HG03135 (cell line): Measurements from ENCODE around the gene P2RY2.

Source experiments
- ATAC-seq: cut with Tn5 transposase; IDR thresholded peaks from one replicate; pipeline ENCODE4 v1.9.1; 2021; ENCODE audit warnings: mild to moderate bottlenecking, moderate library complexity; ENCODE audit not compliant: unreplicated experiment

Gene P2RY2

GRCh38 chr11:73241300-73241699 is 23.2 kb downstream of the P2RY2 start:
- ATAC-seq = no peak

DNA sequence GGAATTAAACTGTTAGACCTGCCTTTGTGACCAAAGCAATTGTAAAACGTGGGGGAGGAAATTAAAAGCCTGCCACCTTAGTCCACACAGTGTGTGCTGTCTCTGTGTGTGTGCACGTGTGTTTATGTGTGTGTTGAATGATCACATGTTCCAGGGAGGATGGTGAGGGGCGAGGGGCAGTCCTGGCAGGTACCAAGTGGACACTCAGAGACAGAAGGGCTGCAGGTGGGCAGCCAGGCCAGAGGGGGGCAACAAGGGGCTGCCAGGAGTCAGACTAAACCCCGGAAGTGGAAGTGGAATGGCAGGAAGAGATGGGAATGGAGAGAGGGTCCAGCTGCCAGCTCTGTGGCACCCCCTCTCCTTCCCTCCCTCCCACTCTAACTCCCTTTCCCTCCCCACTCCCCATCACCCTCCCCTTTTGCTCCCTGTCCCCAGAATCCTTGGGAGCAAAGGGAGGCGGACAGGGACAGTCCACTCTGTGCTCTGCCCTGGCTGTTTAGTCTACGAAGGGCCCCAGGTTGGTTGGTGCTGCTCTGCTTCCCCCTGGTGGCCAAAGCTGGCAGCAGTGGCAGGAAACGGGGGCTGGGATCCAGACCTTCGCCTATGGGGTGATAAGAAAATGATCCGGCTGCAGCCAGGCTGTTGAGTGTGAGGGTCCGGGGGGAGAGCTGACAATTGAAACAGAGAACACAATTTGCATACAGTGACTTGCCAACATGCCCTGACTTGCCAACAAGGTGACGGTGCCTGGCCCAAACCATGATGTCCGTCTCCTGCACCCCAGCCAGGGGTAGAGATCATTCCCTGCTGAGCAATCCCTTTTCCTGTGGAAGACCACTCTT is 24.4 kb downstream of the P2RY2 start:
- no peak for ATAC-seq

GRCh38 chr11:73243093-73243485 is 25.0 kb downstream of the P2RY2 start:
- no peak for ATAC-seq

DNA sequence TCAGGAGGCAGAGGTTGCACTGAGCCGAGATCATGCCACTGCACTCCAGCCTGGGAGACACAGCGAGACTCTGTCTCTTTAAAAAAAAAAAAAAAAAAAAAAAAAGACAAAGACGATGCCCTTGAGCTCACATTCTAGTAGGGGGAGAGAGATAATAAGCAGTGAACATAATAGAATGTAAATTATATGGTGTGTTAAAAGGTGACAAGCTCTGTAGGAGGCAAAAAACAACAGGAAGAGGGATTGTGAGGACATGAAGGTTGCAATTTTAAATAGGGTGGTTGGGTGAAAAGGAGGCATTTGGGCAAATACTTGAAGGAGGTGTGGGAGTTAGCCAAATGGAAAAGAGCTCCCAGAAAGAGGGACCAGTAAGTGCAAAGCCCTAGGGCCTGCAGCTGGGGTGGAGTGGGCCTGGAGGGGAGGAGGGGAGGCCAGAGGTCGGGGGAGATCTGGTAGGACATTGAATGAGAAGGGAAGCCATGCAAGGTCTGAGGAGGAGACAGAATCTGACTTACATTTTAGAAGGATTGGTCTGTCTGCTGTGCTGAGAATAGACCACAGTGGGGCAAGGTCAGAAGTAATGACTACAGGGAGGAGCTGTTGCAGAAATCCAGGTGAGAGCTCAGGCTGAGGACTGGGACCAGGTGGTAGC is 26.6 kb downstream of the P2RY2 start:
- ATAC-seq = no peak

GRCh38 chr11:73245461-73245860 is 27.4 kb downstream of the P2RY2 start:
- ATAC-seq = no peak

DNA sequence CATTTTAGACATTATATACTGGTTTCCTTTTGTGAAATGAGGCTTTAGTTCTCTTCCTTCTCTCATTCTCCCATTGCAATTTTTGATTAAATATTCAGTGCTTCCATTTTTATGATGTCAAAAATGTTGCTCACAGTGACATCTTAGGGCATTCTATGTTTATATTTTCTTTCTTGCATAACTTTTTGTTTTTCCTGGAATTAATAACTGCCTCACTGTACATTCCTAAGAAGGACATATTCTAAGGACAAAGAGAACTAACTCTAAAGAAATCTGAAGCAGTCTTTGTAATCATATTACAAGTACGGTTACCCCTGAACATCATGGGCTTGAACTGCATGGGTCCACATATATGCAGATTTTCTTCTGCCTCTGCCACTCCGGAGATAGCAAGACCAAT is 28.2 kb downstream of the P2RY2 start:
- no peak for ATAC-seq

DNA sequence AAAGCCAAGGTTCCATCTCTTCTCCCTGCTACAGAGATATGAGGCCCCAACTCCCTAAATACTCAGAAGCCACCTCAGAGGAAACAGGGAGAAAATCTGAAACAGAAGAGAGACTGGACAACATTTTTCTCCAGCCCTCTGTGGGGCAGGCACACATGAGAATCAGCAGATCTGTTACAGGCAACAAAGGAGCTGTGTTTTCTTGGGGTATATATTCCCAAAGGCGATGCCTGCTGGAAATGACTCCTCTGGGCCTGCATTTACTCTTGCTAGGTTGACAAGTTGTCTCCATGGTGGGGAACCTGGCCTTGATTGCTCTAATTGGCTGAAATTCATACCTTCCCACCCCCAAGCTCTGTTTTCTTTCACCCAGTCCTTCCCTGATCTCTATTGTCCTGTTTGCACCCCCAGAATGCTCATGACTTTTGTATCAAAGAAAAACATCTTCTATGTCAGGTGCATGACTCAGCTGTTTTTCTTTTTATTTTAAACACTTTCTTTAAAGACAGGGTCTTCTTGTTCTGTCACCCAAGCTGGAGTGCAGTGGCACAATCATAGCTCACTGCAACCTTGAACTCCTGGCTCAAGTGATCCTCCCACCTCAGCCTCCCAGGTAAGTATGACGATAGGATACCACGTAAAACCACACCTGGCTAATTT is 30.6 kb downstream of the P2RY2 start:
- no peak for ATAC-seq

DNA sequence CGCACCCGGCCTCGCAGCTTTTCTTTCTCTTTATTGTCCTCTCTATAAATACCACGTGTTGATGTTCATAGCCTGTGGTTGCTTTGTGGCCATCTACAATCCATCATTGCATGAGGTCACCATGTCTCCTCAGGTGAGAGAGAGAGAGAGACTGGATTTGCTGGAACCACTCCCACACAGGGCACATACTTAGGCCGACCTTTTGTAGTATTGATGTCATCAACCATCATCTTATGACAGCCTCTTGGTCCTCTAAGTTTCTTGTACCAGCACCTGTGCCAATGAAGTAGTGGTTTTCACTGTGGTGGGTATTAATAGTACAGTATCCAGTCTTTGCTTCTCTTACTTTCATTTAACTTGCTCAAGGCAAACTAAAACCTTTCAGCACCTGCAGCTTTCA is 31.2 kb downstream of the P2RY2 start:
- no peak for ATAC-seq

DNA sequence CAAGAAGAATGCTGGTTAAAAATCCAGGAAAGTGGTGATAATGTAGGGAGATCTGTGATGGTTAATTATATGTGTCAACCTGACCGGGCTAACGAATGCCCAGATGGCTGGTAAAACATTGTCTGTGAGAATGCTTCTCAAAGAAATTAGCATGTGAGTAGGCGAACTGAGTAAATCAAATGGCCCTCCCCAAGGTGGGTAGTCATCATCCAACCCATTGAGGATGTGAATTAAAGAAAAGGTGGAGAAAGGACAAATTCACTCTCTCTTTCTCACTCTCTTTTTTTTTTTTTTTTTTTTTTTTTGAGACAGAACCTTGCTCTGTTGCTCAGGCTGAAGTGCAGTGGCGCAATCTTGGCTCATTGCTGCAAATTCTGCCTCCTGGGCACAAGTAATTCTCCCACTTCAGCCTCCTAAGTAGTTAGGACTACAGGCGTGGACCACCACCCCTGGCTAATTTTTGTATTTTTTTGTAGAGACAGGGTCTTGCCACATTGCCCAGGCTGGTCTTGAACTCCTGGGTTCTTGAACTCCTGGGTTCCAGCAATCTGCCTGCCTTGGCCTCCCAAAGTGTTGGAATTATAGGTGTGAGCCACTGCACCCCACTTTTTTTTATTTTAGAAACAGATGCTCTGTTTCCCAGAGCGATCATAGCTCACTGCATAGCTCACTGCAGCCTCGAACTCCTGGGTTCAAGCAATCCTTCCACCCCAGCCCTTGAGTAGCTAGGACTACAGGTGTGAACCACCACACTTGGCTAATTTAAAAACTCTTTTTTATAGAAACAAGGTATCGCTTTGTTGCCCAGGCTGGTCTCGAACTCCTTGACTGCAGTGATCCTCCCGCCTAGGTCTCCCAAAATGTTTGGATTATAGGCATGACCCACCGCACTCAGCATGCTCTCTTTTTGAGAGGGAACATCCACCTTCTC is 32.0 kb downstream of the P2RY2 start:
- no peak for ATAC-seq

DNA sequence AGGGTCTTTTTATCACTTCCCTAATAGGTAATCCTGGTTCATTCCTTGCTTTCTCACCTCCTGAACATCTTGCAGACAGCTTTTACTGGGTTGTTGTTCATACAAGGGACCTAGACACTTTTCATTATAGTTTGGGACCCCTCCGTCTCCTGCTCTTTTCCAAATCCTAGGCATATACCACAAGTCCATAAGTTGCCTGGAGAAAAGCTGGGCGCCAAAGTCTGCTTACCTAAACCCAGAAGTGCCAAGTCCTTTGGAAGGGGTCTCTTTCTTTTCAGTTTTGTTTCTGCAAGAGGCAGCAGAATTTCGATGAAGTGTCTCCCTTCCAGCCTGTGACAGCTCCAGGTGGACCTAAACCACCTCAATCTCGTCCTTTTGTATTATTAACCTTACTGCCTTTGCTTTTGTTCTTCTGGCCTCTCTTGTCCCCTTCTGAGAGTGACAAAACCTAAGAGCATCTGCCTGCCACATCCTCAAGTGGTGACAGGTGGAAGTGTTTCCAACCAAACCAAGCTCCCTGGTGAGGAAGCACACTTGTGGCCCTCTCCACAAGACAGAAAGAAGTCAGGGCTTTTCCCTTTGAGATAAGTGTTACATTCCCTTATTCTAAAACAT is 34.6 kb downstream of the P2RY2 start:
- ATAC-seq = no peak

DNA sequence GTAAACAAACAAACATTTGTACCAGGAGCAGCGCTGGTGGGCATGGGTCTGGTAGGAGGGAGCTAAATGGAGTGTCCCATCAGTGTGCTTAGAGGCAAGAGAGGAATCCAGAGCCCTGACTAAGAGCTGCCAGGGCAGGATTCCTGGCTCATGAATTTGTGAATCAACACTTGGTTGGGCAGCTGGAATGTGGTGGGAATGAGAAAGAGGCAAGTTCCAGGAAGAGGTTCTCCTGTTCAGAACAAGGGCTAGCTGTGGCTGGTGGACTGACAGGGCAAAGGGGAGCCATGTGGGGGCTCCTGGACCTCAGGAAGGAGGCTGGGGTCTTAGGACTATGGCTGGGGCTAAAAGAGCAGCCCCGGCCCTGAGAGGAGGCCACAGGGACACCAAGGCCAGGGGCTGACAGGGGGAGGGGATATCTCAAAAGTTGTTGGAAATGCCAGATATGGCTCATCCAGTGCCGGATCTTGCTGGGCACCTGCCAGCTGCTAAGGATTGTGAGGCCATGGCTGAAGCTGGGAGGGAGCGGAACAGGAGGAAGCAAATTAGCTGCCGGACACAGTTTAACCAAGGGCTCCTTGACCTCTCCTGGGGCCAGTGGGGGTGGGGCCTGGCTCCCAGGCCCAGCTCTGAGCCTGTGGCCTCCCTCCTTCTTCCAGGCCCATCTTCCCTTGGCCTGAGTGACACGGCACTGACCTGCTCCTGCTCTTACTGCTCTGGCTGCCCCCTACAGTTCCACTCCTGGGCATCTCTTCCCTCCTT is 39.4 kb downstream of the P2RY2 start:
- ATAC-seq = no peak

DNA sequence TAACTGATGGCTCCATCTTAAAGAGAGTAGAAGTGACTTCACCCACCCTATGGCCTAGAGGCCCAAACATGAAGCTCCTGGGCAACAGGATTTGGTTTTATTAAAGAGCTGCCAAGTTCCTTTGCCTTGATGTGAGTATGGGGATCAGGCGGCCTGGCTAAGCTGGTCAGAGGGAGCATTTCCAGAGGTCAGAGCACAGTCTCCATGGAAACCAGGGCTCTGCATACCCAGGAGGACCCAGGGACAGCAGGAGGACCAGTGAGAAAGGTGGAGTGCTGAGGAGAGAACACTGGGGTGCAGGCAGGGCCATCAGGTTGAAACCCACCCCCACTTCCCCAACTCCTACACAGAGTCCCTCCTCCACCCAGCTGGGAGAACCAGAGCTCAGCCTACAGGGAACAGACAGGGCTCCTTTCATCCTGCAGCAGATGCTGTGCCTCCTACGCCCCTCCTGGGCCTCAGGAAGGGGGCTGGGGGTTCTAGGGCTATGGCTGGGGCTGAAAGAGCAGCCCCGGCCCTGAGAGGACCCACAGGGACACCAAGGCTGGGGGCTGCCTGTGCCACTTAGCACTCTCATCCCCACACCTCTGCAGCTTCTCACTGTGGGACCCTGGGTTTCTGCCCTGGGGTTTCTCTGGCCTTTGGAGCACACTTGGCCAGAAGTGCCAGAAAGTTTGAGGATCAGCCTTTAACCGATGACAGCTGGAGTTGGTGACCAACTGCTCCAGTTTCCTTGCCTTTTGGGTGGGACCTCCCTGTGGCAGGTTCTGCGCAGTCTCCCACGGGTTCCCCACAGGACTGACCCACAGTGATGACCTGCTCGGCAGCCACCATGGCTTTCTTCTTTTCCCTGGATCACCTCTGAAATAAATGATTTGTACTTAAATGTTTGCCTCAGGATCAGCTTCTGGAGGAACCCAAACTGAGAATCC is 40.3 kb downstream of the P2RY2 start:
- no peak for ATAC-seq

GRCh38 chr11:73259406-73260126 is 41.5 kb downstream of the P2RY2 start:
- ATAC-seq = no peak

GRCh38 chr11:73260127-73260457 is 42.0 kb downstream of the P2RY2 start:
- ATAC-seq = no peak

DNA sequence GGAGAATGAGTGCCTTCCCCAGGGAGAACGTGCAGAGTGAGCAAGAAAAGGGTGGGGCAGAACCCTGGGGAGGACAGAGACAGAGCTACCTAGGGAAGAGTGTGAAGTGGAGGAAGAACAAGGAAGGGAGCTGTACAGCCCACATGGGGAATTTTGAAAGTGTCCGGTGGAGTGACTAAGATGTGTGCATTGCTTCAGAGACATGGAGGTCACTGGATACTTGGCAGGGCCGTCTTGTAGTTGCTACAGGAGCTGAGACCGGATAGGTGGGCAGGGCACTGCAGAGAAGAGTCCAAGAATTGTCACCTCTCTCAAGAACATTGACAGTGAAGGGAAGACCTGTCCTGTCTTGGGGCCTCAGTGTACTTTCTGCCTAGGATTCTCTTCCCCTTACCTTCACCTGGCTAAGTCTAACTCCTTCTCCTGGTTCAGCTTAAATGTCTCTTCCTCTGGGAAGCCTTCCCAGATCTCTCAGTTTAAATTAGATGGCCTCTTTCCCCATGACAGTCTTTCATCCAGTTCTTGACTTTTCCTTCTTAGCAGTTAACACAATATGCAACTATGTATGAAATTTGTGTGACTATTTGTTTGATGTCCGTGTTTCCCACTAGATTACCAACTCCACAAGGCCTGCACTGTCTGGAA is 44.9 kb downstream of the P2RY2 start:
- no peak for ATAC-seq

- no peak for ATAC-seq
These were observed 45.6 kb downstream of the P2RY2 start for GRCh38 chr11:73263640-73264039.

GRCh38 chr11:73265278-73265810 is 47.3 kb downstream of the P2RY2 start:
- no peak for ATAC-seq
